Epithelial cell of prostate (primary cell): Measurements from ENCODE around the gene SLC39A13.

Experiments used
- DNase-seq: peaks from one replicate; pipeline ENCODE4 v3.0.0-alpha.2; 2011; ENCODE audit warnings: low read depth, low spot score
- H3K27ac ChIP-seq: fragments of 450-650 bp; 2 replicates; pipeline ENCODE4 v1.5.1; 2017; ENCODE audit warnings: mild to moderate bottlenecking

Gene SLC39A13

GRCh38 chr11:47418454-47419259, 10.3 kb downstream of the SLC39A13 start:
- DNase-seq: no peak
- no peak overlapping the region for H3K27ac ChIP-seq

GRCh38 chr11:47425611-47426010, 17.2 kb downstream of the SLC39A13 start:
- DNase-seq: no peak
- H3K27ac ChIP-seq: peak overlapping the region; percentile 64

GRCh38 chr11:47426062-47426956, 17.9 kb downstream of the SLC39A13 start, which contains the start of gene PSMC3:
TSS of gene PSMC3 (minus strand) at chr11:47426439. CDS start at chr11:47426279, 160 bp downstream.
- DNase-seq: peak; percentile 48
- H3K27ac ChIP-seq: peak within 1 kb of the TSS; percentile 64

- H3K27ac ChIP-seq: no peak overlapping the region
- no peak for DNase-seq
Measured at GRCh38 chr11:47430524-47430923, 22.1 kb downstream of the SLC39A13 start.

GRCh38 chr11:47431356-47432083, 23.1 kb downstream of the SLC39A13 start:
- no peak overlapping the region for H3K27ac ChIP-seq
- DNase-seq: no peak

- no peak for DNase-seq
- no peak overlapping the region for H3K27ac ChIP-seq
Measured at GRCh38 chr11:47433157-47433556, 24.8 kb downstream of the SLC39A13 start.

- DNase-seq: no peak
- H3K27ac ChIP-seq: no peak overlapping the region
Measured at GRCh38 chr11:47434011-47434786, 25.8 kb downstream of the SLC39A13 start.

- H3K27ac ChIP-seq: no peak overlapping the region
- DNase-seq: no peak
Measured at GRCh38 chr11:47435687-47436086, 27.3 kb downstream of the SLC39A13 start.

GRCh38 chr11:47436726-47437125, 28.3 kb downstream of the SLC39A13 start:
- no peak for DNase-seq
- no peak overlapping the region for H3K27ac ChIP-seq

- no peak for DNase-seq
- no peak overlapping the region for H3K27ac ChIP-seq
Measured at GRCh38 chr11:47437218-47437745, 28.9 kb downstream of the SLC39A13 start.

- no peak overlapping the region for H3K27ac ChIP-seq
- no peak for DNase-seq
Measured at GRCh38 chr11:47437746-47438418, 29.5 kb downstream of the SLC39A13 start.

- DNase-seq: no peak
- H3K27ac ChIP-seq: no peak overlapping the region
Measured at GRCh38 chr11:47438721-47439120, 30.3 kb downstream of the SLC39A13 start.

- DNase-seq: no peak
- H3K27ac ChIP-seq: no peak overlapping the region
Measured at GRCh38 chr11:47440054-47440476, 31.7 kb downstream of the SLC39A13 start.

- no peak for DNase-seq
- no peak overlapping the region for H3K27ac ChIP-seq
Measured at GRCh38 chr11:47441421-47441820, 33.0 kb downstream of the SLC39A13 start.

GRCh38 chr11:47442514-47442913, 34.1 kb downstream of the SLC39A13 start:
- no peak for DNase-seq
- no peak overlapping the region for H3K27ac ChIP-seq

- no peak for DNase-seq
- H3K27ac ChIP-seq: no peak overlapping the region
Measured at GRCh38 chr11:47443028-47443700, 34.8 kb downstream of the SLC39A13 start.

GRCh38 chr11:47443817-47444216, 35.4 kb downstream of the SLC39A13 start:
- no peak overlapping the region for H3K27ac ChIP-seq
- DNase-seq: no peak

GRCh38 chr11:47445840-47446239, 37.5 kb downstream of the SLC39A13 start:
- no peak overlapping the region for H3K27ac ChIP-seq
- DNase-seq: no peak
